Measurements from ENCODE around the gene ARHGEF19. TPM values are rescaled to one million over a fixed set of nuclear protein-coding genes. Genes with fewer than 3 reads are reported as not detected.

ARHGEF19 gene
- total RNA-seq, 4 donors from 2014 or later = 5.7 to 46.8 (median 10.8) TPM

GRCh38 chr1:16174261-16174868, 38.1 kb downstream of the ARHGEF19 start:
- in situ Hi-C loops (cut with MboI; ENCODE audit: low pct_ligation_motif_present in 1 of 4, low pct_unique_long_range_greater_than_20kb in 1 of 4, low sequenced_read_pairs in 3 of 4) (no loop called here), intact Hi-C loops (cut with DNase I; ENCODE audit: low total_unique reads) (no loop called here)
- Histone ChIP-seq H3K27ac (peak overlapping the region; percentile 83 to 90 (median 86)), H3K27me3 (no peaks in the 10 kb centered on the region), H3K4me1 (peaks cover 37 to 77% (median 60%) of the 10 kb centered on the region in 4 donors), H3K36me3 (no peaks in the 10 kb centered on the region), H3K9me3 (no peaks in the 10 kb centered on the region), H3K4me3 (no peak overlapping the region)
- no peak for DNase-seq
- 71 to 100% methylated on average over 2 to 9 of the region's 9 CpGs for WGBS, 2 donors (ENCODE audit: low coverage in 1 of 2)
- TF ChIP-seq POLR2A (IDR thresholded peaks at IDR 0.05) (no peak), EP300 (IDR thresholded peaks at IDR 0.05; ENCODE audit: low read depth) (no peak), POLR2AphosphoS5 (IDR thresholded peaks at IDR 0.05) (no peak), CTCF (IDR thresholded peaks at IDR 0.05) (no peak)

GRCh38 chr1:16173447-16174260, 38.8 kb downstream of the ARHGEF19 start:
- Histone ChIP-seq H3K36me3 (no peaks in the 10 kb centered on the region), H3K4me1 (peaks cover 36 to 78% (median 60%) of the 10 kb centered on the region in 4 donors), H3K4me3 (no peak overlapping the region), H3K9me3 (no peaks in the 10 kb centered on the region), H3K27ac (peak overlapping the region; percentile 83 to 90 (median 86)), H3K27me3 (no peaks in the 10 kb centered on the region)
- in situ Hi-C loops (cut with MboI; ENCODE audit: low pct_ligation_motif_present in 1 of 4, low pct_unique_long_range_greater_than_20kb in 1 of 4, low sequenced_read_pairs in 3 of 4) = no loop called here
- intact Hi-C loops (cut with DNase I; ENCODE audit: low total_unique reads) = no loop called here
- TF ChIP-seq POLR2AphosphoS5 (IDR thresholded peaks at IDR 0.05) (peak in 2 of 3 donors; percentile 1 to 42), EP300 (IDR thresholded peaks at IDR 0.05; ENCODE audit: low read depth) (no peak), POLR2A (IDR thresholded peaks at IDR 0.05) (peak; percentile 60)
- DNase-seq = peak; percentile 89
- 52 to 80% methylated on average over 1 to 10 of the region's 12 CpGs for WGBS, 2 donors (ENCODE audit: low coverage in 1 of 2)

- Histone ChIP-seq H3K27me3 (no peaks in the 10 kb centered on the region), H3K9me3 (no peaks in the 10 kb centered on the region), H3K27ac (peak overlapping the region; percentile 83 to 90 (median 86)), H3K36me3 (no peaks in the 10 kb centered on the region), H3K4me3 (no peak overlapping the region), H3K4me1 (peaks cover 37 to 78% (median 60%) of the 10 kb centered on the region in 4 donors)
- in situ Hi-C loops (cut with MboI; ENCODE audit: low pct_ligation_motif_present in 1 of 4, low pct_unique_long_range_greater_than_20kb in 1 of 4, low sequenced_read_pairs in 3 of 4) (no loop called here), intact Hi-C loops (cut with DNase I; ENCODE audit: low total_unique reads) (no loop called here)
- TF ChIP-seq EP300 (IDR thresholded peaks at IDR 0.05; ENCODE audit: low read depth) (no peak), POLR2A (IDR thresholded peaks at IDR 0.05) (peak; percentile 70), POLR2AphosphoS5 (IDR thresholded peaks at IDR 0.05) (peak in 2 of 3 donors; percentile 52), CTCF (IDR thresholded peaks at IDR 0.05) (no peak)
- WGBS, 2 donors (ENCODE audit: low coverage in 1 of 2) = 16 to 43% methylated on average over 5 to 14 of the region's 14 CpGs
- DNase-seq = peak; percentile 70
Measured at GRCh38 chr1:16172964-16173446, 39.4 kb downstream of the ARHGEF19 start.

- WGBS, 2 donors (ENCODE audit: low coverage in 1 of 2) = 76 to 83% methylated on average over 2 to 15 of the region's 15 CpGs
- no peak for DNase-seq
- H3K4me1 ChIP-seq = peaks cover 41 to 78% (median 62%) of the 10 kb centered on the region in 4 donors
- intact Hi-C loops (cut with DNase I; ENCODE audit: low total_unique reads) (no loop called here), in situ Hi-C loops (cut with MboI; ENCODE audit: low pct_ligation_motif_present in 1 of 4, low pct_unique_long_range_greater_than_20kb in 1 of 4, low sequenced_read_pairs in 3 of 4) (no loop called here)
- no peaks in the 10 kb centered on the region for H3K27me3 ChIP-seq
- TF ChIP-seq POLR2A (IDR thresholded peaks at IDR 0.05) = no peak
- no peak for TF ChIP-seq CTCF (IDR thresholded peaks at IDR 0.05)
- no peak for TF ChIP-seq EP300 (IDR thresholded peaks at IDR 0.05; ENCODE audit: low read depth)
- TF ChIP-seq POLR2AphosphoS5 (IDR thresholded peaks at IDR 0.05) = no peak
- H3K27ac ChIP-seq = peak overlapping the region; percentile 83 to 90 (median 86)
- H3K4me3 ChIP-seq = no peak overlapping the region
- H3K9me3 ChIP-seq = no peaks in the 10 kb centered on the region
- no peaks in the 10 kb centered on the region for H3K36me3 ChIP-seq
Measured at GRCh38 chr1:16172218-16172830, 40.1 kb downstream of the ARHGEF19 start.

Measured in transverse colon (tissue), 4 donors.